ENCODE data around the gene PPM1J. TPM values are rescaled to one million over a fixed set of nuclear protein-coding genes. Genes with fewer than 3 reads are reported as not detected.
A peak's percentile ranks its signal among the peaks of the same experiment; 100 is the strongest.

The PPM1J gene, protein sequence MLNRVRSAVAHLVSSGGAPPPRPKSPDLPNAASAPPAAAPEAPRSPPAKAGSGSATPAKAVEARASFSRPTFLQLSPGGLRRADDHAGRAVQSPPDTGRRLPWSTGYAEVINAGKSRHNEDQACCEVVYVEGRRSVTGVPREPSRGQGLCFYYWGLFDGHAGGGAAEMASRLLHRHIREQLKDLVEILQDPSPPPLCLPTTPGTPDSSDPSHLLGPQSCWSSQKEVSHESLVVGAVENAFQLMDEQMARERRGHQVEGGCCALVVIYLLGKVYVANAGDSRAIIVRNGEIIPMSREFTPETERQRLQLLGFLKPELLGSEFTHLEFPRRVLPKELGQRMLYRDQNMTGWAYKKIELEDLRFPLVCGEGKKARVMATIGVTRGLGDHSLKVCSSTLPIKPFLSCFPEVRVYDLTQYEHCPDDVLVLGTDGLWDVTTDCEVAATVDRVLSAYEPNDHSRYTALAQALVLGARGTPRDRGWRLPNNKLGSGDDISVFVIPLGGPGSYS
- 0.33 TPM for total RNA-seq (2013)
- polyA plus RNA-seq = under 1 TPM; 0.28 to 0.75 (median 0.69) TPM
- polyA minus RNA-seq = 0.16 and 0.28 TPM in 2 replicates
- 0 to 0.92 (median 0.36) reads per million in 11 experiments for total RNA-seq

DNA sequence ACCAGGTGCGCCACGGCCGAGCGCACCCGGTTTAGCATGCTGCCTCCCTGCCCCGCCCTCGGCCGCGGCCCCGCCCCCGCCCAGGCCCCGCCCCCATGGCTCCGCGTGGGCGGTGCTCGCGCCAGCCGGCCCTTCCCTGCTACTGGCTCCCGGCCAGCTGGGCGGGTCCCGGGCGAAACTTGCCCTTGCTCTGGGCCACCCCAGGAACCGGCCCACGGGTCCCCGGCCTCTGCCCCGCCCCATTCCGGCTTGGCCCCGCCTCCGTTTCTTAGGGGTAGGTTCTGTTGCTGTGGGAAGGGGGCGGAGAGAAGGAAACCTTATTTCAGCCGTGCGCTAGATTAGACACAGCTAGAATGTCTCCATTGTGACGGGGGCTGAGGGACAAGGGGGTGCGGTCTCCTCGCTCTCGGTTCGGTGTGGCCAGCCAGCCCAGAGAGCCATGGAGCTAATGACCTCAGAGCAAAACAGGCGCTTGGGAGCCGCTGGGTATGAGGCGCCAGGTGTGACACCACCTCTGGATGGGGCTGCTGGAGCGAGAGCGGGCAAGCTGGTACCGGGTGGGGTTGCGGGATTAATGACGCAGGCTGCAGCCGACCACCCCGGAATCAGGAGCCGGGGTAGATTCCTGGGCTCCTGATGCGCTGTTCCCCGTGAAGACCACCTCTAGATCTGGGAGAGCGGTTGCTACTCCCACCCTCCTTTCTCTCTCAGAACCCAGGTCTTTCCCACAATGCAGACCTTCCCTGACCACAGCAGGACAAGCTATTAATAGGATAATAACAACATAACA is at the start of gene PPM1J:
Gene PPM1J (minus strand): TSS at position 69 of the 790 bp plus-strand sequence. CDS start 31 bp downstream, at position 38.
- no peaks in the 10 kb centered on the region for H3K79me2 ChIP-seq (ENCODE audit: insufficient read depth, low read length)
- H3K4me2 ChIP-seq (replicated peaks; ENCODE audit: extremely low read depth, low read length, poor library complexity, severe bottlenecking) = peak within 1 kb of the TSS; percentile 86
- H3K4me1 ChIP-seq (ENCODE audit: control insufficient read depth in 1 of 2, insufficient read depth in 2 of 2, low read length in 2 of 2) = peaks cover 32 to 38% of the 10 kb centered on the region in 2 donors
- Mint-ChIP-seq H3K9me3 (no peaks in the 10 kb centered on the region), H3K4me3 (peak within 1 kb of the TSS; percentile 89 to 94), H3K27me3 (ENCODE audit: low read depth in 3 of 3) (peaks cover 26 to 46% (median 32%) of the 10 kb centered on the region in 3 donors), H3K27ac (peak within 1 kb of the TSS in 6 of 7 donors; percentile 40 to 80 (median 70)), H3K36me3 (peaks cover 0 to 1% of the 10 kb centered on the region in 2 donors), H3K4me1 (peaks cover 28% of the 10 kb centered on the region)
- peak within 1 kb of the TSS; percentile 46 to 76 (median 57) for H3K4me3 ChIP-seq (replicated peaks in 1 of 3; ENCODE audit: low read depth in 2 of 3, low read length in 3 of 3)
- intact Hi-C loops (cut with micrococcal nuclease) = loop anchor here (2.0 to 10.0 kb wide), 6 partner anchors 89 to 1569 kb away; partner anchors contain the start of genes LRIG2 (in 1 of the 2) and SLC16A1 (in 1 of the 2)
- TF ChIP-seq, protein P1, sequence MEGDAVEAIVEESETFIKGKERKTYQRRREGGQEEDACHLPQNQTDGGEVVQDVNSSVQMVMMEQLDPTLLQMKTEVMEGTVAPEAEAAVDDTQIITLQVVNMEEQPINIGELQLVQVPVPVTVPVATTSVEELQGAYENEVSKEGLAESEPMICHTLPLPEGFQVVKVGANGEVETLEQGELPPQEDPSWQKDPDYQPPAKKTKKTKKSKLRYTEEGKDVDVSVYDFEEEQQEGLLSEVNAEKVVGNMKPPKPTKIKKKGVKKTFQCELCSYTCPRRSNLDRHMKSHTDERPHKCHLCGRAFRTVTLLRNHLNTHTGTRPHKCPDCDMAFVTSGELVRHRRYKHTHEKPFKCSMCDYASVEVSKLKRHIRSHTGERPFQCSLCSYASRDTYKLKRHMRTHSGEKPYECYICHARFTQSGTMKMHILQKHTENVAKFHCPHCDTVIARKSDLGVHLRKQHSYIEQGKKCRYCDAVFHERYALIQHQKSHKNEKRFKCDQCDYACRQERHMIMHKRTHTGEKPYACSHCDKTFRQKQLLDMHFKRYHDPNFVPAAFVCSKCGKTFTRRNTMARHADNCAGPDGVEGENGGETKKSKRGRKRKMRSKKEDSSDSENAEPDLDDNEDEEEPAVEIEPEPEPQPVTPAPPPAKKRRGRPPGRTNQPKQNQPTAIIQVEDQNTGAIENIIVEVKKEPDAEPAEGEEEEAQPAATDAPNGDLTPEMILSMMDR (IDR thresholded peaks at IDR 0.05) = no peak
- WGBS (ENCODE audit: insufficient coverage) = under 1% methylated on average over 44 of the region's 51 CpGs
- no peaks in the 10 kb centered on the region for H3K36me3 ChIP-seq (replicated peaks in 1 of 2; ENCODE audit: control insufficient read depth in 1 of 2, insufficient read depth in 2 of 2, low read length in 2 of 2)
- peak; percentile 90 to 95 (median 92) for DNase-seq
- H3K9ac ChIP-seq (ENCODE audit: insufficient read depth, low read length, poor library complexity, severe bottlenecking) = peak within 1 kb of the TSS; percentile 19
- H3K27ac ChIP-seq (ENCODE audit: low read depth in 1 of 2, low read length in 2 of 2) = no peak within 1 kb of the TSS
- H2AFZ ChIP-seq (ENCODE audit: insufficient read depth, low read depth, low read length, poor library complexity, severe bottlenecking) = peak within 1 kb of the TSS; percentile 67
- H3K27me3 ChIP-seq (ENCODE audit: control insufficient read depth in 2 of 2, insufficient read depth in 2 of 2, low read length in 2 of 2) = peaks cover 0 to 14% of the 10 kb centered on the region in 2 donors
- no peaks in the 10 kb centered on the region for H3K9me3 ChIP-seq (replicated peaks in 1 of 2; ENCODE audit: control insufficient read depth in 1 of 2, insufficient read depth in 1 of 2, low read length in 2 of 2)
- H4K20me1 ChIP-seq (ENCODE audit: insufficient read depth, low read length) = no peaks in the 10 kb centered on the region
